Testis (tissue), 2 donors: Measurements from ENCODE around the gene PHF10.

Source experiments
- POLR2A ChIP-seq: fragments of 450-650 bp; IDR thresholded peaks from one replicate; pipeline ENCODE4 v1.6.1; 2017; ENCODE audit warnings: antibody characterized with exemption, mild to moderate bottlenecking, moderate library complexity
- TF ChIP-seq, protein P1 (sequence below), 3 experiments: fragments of 450-650 bp in 2 of 3; fragments of 200-600 bp in 1 of 3; sonication (generic) in 1 of 3; IDR thresholded peaks; one replicate each; pipeline ENCODE4 v1.5.1; 2016 to 2019; ENCODE audit warnings: antibody characterized with exemption in 3 of 3, mild to moderate bottlenecking in 2 of 3, moderate library complexity in 1 of 3

DNA sequence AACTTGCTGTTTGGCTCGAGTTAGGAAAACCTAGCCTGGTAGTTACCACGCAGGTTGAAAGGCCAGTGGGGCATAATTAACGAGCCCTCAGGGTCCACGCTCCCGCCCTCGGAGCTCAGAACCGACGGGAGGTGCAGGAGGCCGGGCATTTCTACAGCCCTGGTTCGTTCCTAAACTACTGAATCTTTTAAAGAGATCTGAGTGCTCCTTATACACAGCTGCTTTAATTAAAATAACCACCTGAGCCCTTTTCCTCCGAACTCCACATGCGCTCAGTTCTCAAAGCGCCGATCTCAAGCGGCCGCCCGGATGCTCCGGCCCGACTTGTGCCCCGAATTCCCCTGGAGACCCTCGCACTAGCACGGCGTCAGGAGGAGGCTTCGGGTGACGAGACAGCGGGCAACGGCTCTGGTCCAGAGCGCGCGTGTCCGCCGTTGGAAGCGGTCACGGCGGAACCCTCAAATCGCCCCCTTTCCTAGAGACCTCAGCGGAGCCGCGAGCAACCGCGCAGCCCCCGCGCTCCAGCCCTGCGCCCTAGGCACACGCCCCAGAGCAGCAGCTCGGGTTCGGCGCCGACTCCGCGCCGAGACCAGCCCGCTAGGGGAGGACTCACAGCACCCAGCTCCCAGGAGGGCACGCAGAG is 22.9 kb downstream of the PHF10 start:
- TF ChIP-seq, protein P1, sequence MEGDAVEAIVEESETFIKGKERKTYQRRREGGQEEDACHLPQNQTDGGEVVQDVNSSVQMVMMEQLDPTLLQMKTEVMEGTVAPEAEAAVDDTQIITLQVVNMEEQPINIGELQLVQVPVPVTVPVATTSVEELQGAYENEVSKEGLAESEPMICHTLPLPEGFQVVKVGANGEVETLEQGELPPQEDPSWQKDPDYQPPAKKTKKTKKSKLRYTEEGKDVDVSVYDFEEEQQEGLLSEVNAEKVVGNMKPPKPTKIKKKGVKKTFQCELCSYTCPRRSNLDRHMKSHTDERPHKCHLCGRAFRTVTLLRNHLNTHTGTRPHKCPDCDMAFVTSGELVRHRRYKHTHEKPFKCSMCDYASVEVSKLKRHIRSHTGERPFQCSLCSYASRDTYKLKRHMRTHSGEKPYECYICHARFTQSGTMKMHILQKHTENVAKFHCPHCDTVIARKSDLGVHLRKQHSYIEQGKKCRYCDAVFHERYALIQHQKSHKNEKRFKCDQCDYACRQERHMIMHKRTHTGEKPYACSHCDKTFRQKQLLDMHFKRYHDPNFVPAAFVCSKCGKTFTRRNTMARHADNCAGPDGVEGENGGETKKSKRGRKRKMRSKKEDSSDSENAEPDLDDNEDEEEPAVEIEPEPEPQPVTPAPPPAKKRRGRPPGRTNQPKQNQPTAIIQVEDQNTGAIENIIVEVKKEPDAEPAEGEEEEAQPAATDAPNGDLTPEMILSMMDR (IDR thresholded peaks at IDR 0.05) = peak in 1 of 3 experiments; percentile 7
- no peak for TF ChIP-seq POLR2A
